Measurements from ENCODE around the gene EIF5B.

The EIF5B gene

GRCh38 chr2:99439971-99440505 lies 102.8 kb downstream of the EIF5B start:
- no peak overlapping the region for H3K4me3 ChIP-seq (ENCODE audit: low read depth, low read length)
- TF ChIP-seq CTCF (IDR thresholded peaks at IDR 0.05; ENCODE audit: low read depth, low read length, missing control alignments), result no peak

GRCh38 chr2:99442837-99443236 lies 105.6 kb downstream of the EIF5B start:
- no peak overlapping the region for H3K4me3 ChIP-seq (ENCODE audit: low read depth, low read length)
- DNase-seq (ENCODE audit: low read depth), result no peak
- TF ChIP-seq CTCF (IDR thresholded peaks at IDR 0.05; ENCODE audit: low read depth, low read length, missing control alignments), result peak; percentile 25

More at GRCh38 chr2:99439971-99440505, 102.8 kb downstream of the EIF5B start:
- no peak for DNase-seq (ENCODE audit: low read depth)

- no peak overlapping the region for H3K4me3 ChIP-seq (ENCODE audit: low read depth, low read length)
- DNase-seq (ENCODE audit: low read depth), result no peak
- TF ChIP-seq CTCF (IDR thresholded peaks at IDR 0.05; ENCODE audit: low read depth, low read length, missing control alignments), result no peak
Observed at GRCh38 chr2:99444222-99444621, 107.0 kb downstream of the EIF5B start.

- TF ChIP-seq CTCF (IDR thresholded peaks at IDR 0.05; ENCODE audit: low read depth, low read length, missing control alignments), result no peak
- H3K4me3 ChIP-seq (ENCODE audit: low read depth, low read length), result no peak overlapping the region
- no peak for DNase-seq (ENCODE audit: low read depth)
Observed at GRCh38 chr2:99445065-99445464, 107.9 kb downstream of the EIF5B start.

- DNase-seq (ENCODE audit: low read depth), result no peak
- no peak for TF ChIP-seq CTCF (IDR thresholded peaks at IDR 0.05; ENCODE audit: low read depth, low read length, missing control alignments)
- no peak overlapping the region for H3K4me3 ChIP-seq (ENCODE audit: low read depth, low read length)
Observed at GRCh38 chr2:99448556-99448955, 111.4 kb downstream of the EIF5B start.

GRCh38 chr2:99450199-99450598 lies 113.0 kb downstream of the EIF5B start:
- no peak overlapping the region for H3K4me3 ChIP-seq (ENCODE audit: low read depth, low read length)
- DNase-seq (ENCODE audit: low read depth), result no peak
- no peak for TF ChIP-seq CTCF (IDR thresholded peaks at IDR 0.05; ENCODE audit: low read depth, low read length, missing control alignments)

Measured in GM12864 (cell line).